Retinal pigment epithelial cell (primary cell): ENCODE results near the gene CCNJL.

Experiments used
- DNase-seq: peaks from one replicate; pipeline ENCODE4 v3.0.0-alpha.2; 2010; ENCODE audit warnings: low read depth
- H3K4me3 ChIP-seq: 2 replicates; pipeline ENCODE4 v1.5.1; 2011; ENCODE audit warnings: mild to moderate bottlenecking, low read length, control low read depth, moderate library complexity
- CTCF ChIP-seq: conservative IDR thresholded peaks from 2 replicates; pipeline ENCODE4 v1.5.1; 2011; ENCODE audit warnings: low read depth, low read length, control low read depth, inconsistent platforms

Gene CCNJL

GRCh38 chr5:160285316-160285715 is 27.0 kb downstream of the CCNJL start:
- DNase-seq: no peak
- TF ChIP-seq CTCF: no peak
- H3K4me3 ChIP-seq: no peak overlapping the region

GRCh38 chr5:160284291-160284873 is 28.0 kb downstream of the CCNJL start:
- DNase-seq: no peak
- H3K4me3 ChIP-seq: no peak overlapping the region
- no peak for TF ChIP-seq CTCF

GRCh38 chr5:160281275-160281674 is 31.1 kb downstream of the CCNJL start:
- TF ChIP-seq CTCF: no peak
- H3K4me3 ChIP-seq: no peak overlapping the region
- DNase-seq: no peak

- TF ChIP-seq CTCF: no peak
- no peak for DNase-seq
Measured at GRCh38 chr5:160280384-160281095, 31.8 kb downstream of the CCNJL start.

GRCh38 chr5:160278343-160278742 is 34.0 kb downstream of the CCNJL start:
- no peak for TF ChIP-seq CTCF
- no peak for DNase-seq
- no peak overlapping the region for H3K4me3 ChIP-seq

More at GRCh38 chr5:160280384-160281095, 31.8 kb downstream of the CCNJL start:
- no peak overlapping the region for H3K4me3 ChIP-seq

GRCh38 chr5:160274483-160274931 is 37.9 kb downstream of the CCNJL start:
- H3K4me3 ChIP-seq: no peak overlapping the region
- no peak for TF ChIP-seq CTCF
- DNase-seq: no peak

- no peak for DNase-seq
- TF ChIP-seq CTCF: no peak
- no peak overlapping the region for H3K4me3 ChIP-seq
Measured at GRCh38 chr5:160272889-160273288, 39.5 kb downstream of the CCNJL start.
